ENCODE data around the gene LINGO1. TPM values are rescaled to one million over a fixed set of nuclear protein-coding genes. Genes with fewer than 3 reads are reported as not detected.
A peak's percentile ranks its signal among the peaks of the same experiment; 100 is the strongest.

The LINGO1 gene
- total RNA-seq, 2 experiments from 2014 or later: not detected

DNA sequence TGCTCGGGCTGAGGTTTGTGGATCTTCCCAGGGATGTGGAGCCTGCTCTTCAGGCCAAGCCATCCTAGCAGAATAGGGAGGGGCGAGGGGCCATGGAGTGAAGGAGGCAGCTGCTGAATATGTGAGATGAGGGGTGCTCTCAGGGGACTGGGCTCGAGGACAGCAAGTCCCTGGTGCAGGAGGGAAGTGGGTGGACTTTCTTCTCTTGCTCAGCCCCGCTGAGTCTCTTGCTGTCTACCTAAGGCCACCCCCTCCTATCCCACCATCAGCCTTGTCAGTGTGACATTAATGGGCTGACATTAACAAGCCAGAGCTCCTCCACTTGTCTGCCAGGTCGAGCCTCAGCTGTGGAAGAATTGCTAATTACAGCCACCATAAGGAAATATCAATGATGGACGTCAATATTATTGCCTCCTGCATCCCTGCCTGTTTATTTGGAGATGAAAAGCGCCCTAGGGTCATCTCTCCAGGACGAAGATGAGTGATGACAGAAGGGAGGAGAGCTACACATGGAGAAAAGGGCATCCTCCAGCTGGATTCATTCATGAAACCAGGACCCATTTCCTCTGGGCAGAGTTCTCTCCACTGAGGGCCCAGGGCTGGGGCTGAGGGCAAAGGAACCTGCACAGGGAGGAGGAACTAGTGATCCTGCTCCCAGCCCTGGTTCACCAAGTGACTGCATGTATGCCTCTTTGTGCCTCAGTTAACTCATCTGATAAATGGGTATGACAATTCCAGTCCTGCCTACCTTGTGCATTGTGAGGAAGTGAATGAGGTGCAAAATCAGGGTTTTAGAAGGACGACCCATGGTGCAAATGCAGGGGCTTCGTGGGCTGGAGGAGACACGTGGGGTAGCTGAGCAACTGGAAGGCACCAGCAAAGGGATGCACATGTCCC is 34.9 kb upstream of the LINGO1 start:
- intact Hi-C loops (cut with DNase I, micrococcal nuclease): no loop called here
- Mint-ChIP-seq H3K27ac (no peak overlapping the region), H3K9me3 (ENCODE audit: low read depth) (no peaks in the 10 kb centered on the region), H3K27me3 (peaks cover 4% of the 10 kb centered on the region), H3K4me1 (no peaks in the 10 kb centered on the region), H3K36me3 (ENCODE audit: low read depth) (no peaks in the 10 kb centered on the region), H3K4me3 (no peak overlapping the region)
- ChIA-PET POLR2A (interaction anchor here (0.5 kb wide), 1 partner anchor 59 kb away, joined by 4 read pairs; no protein-coding TSS in a partner anchor), CTCF (interaction anchor here (0.7 kb wide), 1 partner anchor 43 kb away, joined by 3 read pairs; no protein-coding TSS in a partner anchor)
- no peak for DNase-seq
- no peak for ATAC-seq

DNA sequence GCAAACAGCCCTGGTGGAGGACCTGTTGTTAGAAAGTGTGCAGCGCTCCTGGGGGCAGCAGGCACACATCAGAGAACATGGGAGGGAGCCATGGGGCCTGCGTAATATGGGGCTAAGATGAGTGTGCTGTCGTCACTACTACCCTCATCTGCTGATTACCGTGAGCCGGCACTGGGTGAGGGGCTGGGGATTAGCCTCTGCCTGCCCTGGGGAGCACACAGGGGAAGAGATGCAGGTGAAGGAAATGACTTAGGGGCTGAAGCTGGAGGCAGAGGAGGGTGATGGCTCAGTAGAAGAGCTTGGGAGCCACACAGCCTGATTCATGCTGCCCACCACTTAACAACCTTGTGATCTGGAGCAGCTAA is 33.6 kb upstream of the LINGO1 start:
- no peak for DNase-seq
- intact Hi-C loops (cut with DNase I, micrococcal nuclease): no loop called here
- Mint-ChIP-seq H3K36me3 (ENCODE audit: low read depth) (no peaks in the 10 kb centered on the region), H3K4me3 (no peak overlapping the region), H3K4me1 (no peaks in the 10 kb centered on the region), H3K9me3 (ENCODE audit: low read depth) (no peaks in the 10 kb centered on the region), H3K27me3 (peaks cover 4% of the 10 kb centered on the region), H3K27ac (no peak overlapping the region)
- ChIA-PET CTCF (no interaction called here), POLR2A (no interaction called here)
- no peak for ATAC-seq

DNA sequence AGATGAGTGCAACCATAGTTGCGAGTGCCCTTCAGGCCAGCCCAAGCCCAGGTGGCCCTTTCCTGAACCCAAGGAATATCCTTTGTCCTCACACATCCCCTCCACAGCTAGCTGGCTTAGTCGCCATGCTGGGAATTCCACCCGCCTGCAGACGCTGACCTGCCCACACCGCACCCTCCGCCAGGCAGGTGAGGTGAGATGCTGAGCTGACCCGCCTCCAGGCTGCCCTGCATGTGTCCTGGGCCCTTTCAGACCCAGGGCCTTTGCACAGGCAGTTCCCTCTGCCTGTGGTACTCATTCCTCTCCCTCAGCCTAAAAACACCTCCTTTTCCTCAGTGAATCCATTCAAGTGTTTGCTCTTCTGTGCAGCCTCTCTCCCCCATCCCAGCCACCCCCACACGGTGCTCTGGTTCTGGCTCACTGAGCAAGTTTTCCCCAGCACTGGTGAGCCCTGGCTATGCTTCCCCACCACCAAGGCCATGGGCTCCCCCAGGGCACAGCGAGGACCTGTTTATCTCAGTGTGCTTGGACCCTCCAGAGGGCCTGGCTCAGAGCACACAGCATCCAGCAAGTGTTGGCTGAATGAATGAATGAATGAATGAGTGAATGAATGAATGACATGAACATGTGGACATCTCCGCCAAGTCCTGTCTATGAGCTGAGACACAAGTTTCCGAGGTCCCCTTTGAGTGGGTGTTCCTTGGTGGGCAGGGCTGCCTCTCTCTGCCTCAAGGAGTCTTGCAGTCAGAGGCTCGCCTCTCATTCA is 33.0 kb upstream of the LINGO1 start:
- Mint-ChIP-seq H3K27me3 (peaks cover 4% of the 10 kb centered on the region), H3K9me3 (ENCODE audit: low read depth) (no peaks in the 10 kb centered on the region), H3K4me1 (no peaks in the 10 kb centered on the region), H3K36me3 (ENCODE audit: low read depth) (no peaks in the 10 kb centered on the region), H3K4me3 (no peak overlapping the region), H3K27ac (no peak overlapping the region)
- no peak for ATAC-seq
- ChIA-PET CTCF (interaction anchor here (0.7 kb wide), 2 partner anchors 29 to 1399 kb away, joined by 4 read pairs; no protein-coding TSS in a partner anchor), POLR2A (no interaction called here)
- no peak for DNase-seq
- intact Hi-C loops (cut with DNase I, micrococcal nuclease): no loop called here

DNA sequence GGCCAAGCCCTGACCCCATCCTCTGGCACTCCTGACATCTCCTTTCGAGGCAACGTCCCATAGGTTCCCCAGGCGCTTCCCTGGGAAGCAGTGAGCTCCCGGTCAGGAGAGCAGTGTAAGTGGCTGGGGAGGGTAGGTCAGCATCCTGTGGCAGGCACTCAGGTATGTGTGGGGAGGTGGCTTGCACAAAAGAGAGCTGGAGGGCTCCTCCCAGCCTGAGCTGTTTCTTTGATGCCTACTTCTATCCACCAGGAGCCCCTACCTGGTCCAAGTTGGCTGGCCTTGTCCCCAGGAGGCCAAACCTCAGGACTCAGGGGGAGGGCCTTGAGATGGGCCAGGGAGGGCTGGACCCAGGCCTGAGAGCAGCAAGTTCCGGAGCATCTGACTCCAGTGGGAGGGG is 31.7 kb upstream of the LINGO1 start:
- ATAC-seq: no peak
- no peaks in the 10 kb centered on the region for H3K4me1 Mint-ChIP-seq
- H3K9me3 Mint-ChIP-seq (ENCODE audit: low read depth): no peaks in the 10 kb centered on the region
- intact Hi-C loops (cut with DNase I, micrococcal nuclease): no loop called here
- ChIA-PET CTCF (interaction anchor here (0.5 kb wide), 1 partner anchor 447 kb away, joined by 3 read pairs; no protein-coding TSS in a partner anchor), POLR2A (no interaction called here)
- no peaks in the 10 kb centered on the region for H3K36me3 Mint-ChIP-seq (ENCODE audit: low read depth)
- H3K27me3 Mint-ChIP-seq: peaks cover 4% of the 10 kb centered on the region
- no peak for DNase-seq
- no peak overlapping the region for H3K4me3 Mint-ChIP-seq
- no peak overlapping the region for H3K27ac Mint-ChIP-seq

DNA sequence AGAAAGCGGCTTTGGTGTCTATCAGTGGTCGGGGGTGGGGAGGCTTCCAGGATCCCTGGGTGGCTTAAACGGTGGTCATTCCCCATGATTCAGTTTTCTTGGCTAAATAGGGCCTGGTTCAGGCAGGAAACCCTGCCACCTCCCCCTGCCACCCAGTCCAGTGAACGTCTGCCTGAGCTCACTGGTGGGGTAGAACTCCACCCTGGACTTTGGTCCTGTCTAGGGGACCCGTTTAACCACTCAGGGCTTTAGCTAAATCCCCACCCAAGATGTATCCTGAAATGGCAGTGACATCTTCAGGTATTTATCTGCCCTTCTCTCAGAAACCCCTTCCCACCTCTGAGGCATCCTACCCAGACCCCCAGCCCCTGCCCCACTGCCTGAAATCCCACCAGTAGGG is 30.5 kb upstream of the LINGO1 start:
- H3K4me1 Mint-ChIP-seq: no peaks in the 10 kb centered on the region
- DNase-seq (no peak), ATAC-seq (no peak)
- H3K36me3 Mint-ChIP-seq (ENCODE audit: low read depth): no peaks in the 10 kb centered on the region
- ChIA-PET POLR2A (no interaction called here), CTCF (no interaction called here)
- intact Hi-C loops (cut with DNase I, micrococcal nuclease): no loop called here
- no peaks in the 10 kb centered on the region for H3K9me3 Mint-ChIP-seq (ENCODE audit: low read depth)
- peaks cover 7% of the 10 kb centered on the region for H3K27me3 Mint-ChIP-seq
- no peak overlapping the region for H3K4me3 Mint-ChIP-seq
- no peak overlapping the region for H3K27ac Mint-ChIP-seq

DNA sequence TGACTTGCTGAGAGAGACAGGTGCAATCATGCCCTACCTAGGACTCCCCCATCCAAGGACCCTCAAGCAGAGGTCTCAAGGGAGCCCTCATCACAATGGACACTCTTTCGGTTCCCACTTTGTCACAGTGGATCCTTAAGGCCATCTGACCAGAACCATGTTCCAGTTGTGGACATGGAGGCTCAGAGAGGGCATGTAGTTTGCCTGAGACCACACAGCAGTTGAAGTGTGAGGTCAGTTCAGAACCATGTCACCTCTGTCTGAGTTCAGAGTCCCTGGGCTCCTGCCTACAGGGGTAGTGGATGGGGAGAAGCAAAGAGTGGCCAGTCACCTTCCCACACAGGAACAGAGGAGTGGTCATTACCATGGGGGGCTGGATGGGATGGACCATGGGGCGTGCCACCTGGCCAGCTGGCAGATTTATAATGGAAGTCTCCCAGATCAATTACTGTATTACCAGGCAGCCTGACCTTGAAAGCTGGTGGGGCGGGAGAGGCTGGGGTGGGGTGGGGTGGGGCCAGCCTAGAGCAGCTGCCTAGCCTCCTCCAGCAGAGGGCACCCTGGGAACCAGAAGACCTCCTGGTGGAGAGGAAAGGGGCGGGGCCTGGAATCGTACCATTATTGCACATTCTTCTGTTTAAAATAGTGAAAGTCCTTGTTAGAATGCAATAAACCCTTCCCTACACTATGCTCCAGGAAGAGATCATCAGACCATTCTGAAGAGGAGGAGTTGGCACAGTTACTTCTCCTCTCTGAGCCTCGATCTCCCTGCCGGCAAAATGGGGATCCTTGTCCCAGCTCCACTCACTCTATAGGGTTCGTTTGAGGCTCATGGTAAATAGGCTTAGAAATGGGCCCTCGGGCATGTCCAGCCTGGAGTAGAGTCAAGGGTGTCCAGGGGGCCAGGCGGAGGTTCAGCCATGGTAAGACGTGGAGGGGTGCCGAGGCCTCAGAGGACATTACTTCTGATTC is 26.9 kb upstream of the LINGO1 start:
- peak; percentile 80 for ATAC-seq
- intact Hi-C loops (cut with DNase I, micrococcal nuclease): loop anchor here in 1 of 2 experiments (2.0 kb wide), 1 partner anchor 161 kb away; no protein-coding TSS in a partner anchor
- CTCF ChIA-PET: interaction anchor here (0.9 kb wide), 1 partner anchor 162 kb away, joined by 3 read pairs; no protein-coding TSS in a partner anchor
- peak; percentile 72 for DNase-seq
- H3K27me3 Mint-ChIP-seq: peaks cover 10% of the 10 kb centered on the region
- H3K4me1 Mint-ChIP-seq: no peaks in the 10 kb centered on the region
- no peak overlapping the region for H3K27ac Mint-ChIP-seq
- no peaks in the 10 kb centered on the region for H3K36me3 Mint-ChIP-seq (ENCODE audit: low read depth)
- no peak overlapping the region for H3K4me3 Mint-ChIP-seq
- H3K9me3 Mint-ChIP-seq (ENCODE audit: low read depth): no peaks in the 10 kb centered on the region
- POLR2A ChIA-PET: no interaction called here

DNA sequence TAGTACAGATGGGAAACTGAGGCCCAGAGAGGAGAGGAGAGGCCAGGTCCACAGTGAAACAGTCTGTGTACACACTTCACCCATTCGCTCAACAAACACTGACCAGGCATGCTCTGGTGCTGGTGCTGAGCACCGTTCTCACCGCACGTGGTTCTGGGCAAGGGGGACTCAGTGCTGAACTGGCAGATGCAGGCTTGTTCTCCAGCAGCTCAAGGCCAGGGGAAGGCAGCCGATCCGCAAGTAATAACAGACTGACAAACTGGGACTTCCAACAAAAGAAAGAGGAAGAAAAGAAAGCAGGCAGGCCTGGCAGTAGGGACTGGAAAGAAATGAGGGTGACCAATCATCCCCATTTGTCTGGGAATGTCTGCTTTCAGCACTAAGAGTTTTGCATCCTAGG is 25.6 kb upstream of the LINGO1 start:
- intact Hi-C loops (cut with DNase I, micrococcal nuclease): loop anchor here in 1 of 2 experiments (2.0 kb wide), 1 partner anchor 162 kb away; no protein-coding TSS in a partner anchor
- peaks cover 10% of the 10 kb centered on the region for H3K27me3 Mint-ChIP-seq
- ATAC-seq (no peak), DNase-seq (no peak)
- peaks cover 2% of the 10 kb centered on the region for H3K9me3 Mint-ChIP-seq (ENCODE audit: low read depth)
- no peak overlapping the region for H3K4me3 Mint-ChIP-seq
- H3K27ac Mint-ChIP-seq: no peak overlapping the region
- H3K4me1 Mint-ChIP-seq: no peaks in the 10 kb centered on the region
- no peaks in the 10 kb centered on the region for H3K36me3 Mint-ChIP-seq (ENCODE audit: low read depth)
- ChIA-PET CTCF (no interaction called here), POLR2A (no interaction called here)

DNA sequence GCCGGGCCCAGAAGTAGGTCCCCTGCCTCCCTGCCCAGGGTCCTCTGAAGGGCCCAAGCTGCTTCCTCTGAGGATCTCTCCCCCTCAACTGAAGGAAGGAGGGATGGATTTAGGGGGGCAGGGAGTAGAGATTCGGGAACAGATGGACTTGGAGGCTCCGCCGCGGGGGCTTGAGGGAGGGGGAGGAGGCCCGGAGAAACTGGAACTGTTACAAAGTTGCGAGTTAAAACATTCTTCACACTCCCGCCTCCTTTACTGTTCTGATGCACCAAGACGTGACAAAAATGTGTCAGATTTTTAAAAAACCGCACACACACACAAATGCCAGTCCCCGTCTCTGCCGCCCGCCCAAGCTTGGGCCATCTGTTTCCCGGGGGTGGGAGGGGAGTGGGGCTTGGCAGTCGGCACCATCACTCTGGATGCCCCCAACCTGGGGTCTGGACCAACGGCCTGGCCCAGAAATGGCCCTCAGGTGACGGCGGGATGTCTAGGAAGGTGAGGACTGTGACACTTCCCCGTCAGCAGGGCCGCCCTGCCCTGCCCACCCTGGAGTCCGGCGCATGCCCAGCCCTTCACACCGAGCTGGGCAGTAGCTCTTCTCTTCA is 25.0 kb upstream of the LINGO1 start:
- Mint-ChIP-seq H3K4me1 (no peaks in the 10 kb centered on the region), H3K27ac (no peak overlapping the region), H3K9me3 (ENCODE audit: low read depth) (peaks cover 2% of the 10 kb centered on the region), H3K27me3 (peaks cover 10% of the 10 kb centered on the region), H3K36me3 (ENCODE audit: low read depth) (no peaks in the 10 kb centered on the region), H3K4me3 (no peak overlapping the region)
- intact Hi-C loops (cut with DNase I, micrococcal nuclease): loop anchor here in 1 of 2 experiments (2.0 kb wide), 1 partner anchor 163 kb away; no protein-coding TSS in a partner anchor
- DNase-seq (no peak), ATAC-seq (no peak)
- CTCF ChIA-PET: interaction anchor here (0.7 to 1.5 kb wide), 3 partner anchors 24 to 168 kb away, joined by 3 to 4 read pairs (median 3); no protein-coding TSS in a partner anchor
- POLR2A ChIA-PET: no interaction called here

DNA sequence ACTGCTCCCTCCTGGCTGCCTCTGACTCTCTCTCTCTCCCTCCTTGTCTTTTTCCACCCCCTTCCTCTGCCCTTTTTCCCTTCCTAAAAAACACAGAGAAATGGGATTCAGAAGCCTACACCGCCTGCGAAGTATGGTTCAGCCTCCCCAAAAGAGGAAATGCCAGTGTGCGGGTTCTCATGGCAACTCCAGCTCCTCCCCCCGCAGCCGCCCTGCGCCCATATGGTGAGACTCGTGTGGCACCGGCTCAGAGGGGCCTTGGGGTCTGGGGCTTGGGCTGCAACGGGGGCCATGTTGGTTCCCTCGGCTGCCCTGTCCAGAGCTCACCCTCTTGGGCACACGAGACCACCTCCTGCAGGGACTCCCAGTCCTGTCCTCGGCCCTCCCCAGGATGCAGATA is 23.6 kb upstream of the LINGO1 start:
- H3K9me3 Mint-ChIP-seq (ENCODE audit: low read depth): peaks cover 2% of the 10 kb centered on the region
- no peak for ATAC-seq
- CTCF ChIA-PET: interaction anchor here (1.5 kb wide), 1 partner anchor 165 kb away, joined by 4 read pairs; no protein-coding TSS in a partner anchor
- H3K27me3 Mint-ChIP-seq: peaks cover 12% of the 10 kb centered on the region
- H3K4me1 Mint-ChIP-seq: no peaks in the 10 kb centered on the region
- H3K36me3 Mint-ChIP-seq (ENCODE audit: low read depth): no peaks in the 10 kb centered on the region
- no peak overlapping the region for H3K27ac Mint-ChIP-seq
- POLR2A ChIA-PET: no interaction called here
- H3K4me3 Mint-ChIP-seq: no peak overlapping the region
- no peak for DNase-seq
- intact Hi-C loops (cut with DNase I, micrococcal nuclease): no loop called here

DNA sequence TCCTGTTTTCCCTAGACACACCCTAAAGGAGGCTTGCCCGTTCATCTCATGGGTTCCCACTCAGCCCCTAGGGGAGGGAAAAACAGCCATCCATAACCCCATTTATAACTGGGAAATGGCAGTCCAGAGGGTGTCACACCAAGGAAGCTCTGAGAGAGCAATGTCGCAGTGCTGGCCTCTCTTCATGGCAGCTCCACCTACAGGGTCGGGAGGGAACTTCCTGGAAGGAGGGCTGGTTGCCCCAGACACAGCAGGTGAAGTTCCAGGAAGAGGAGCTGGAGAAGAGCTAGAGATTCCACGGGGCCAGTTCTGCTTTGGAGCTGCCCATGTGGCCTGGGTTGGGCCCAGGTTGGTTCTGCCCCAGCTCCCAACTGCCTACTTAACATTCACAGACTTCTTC is 22.3 kb upstream of the LINGO1 start:
- DNase-seq: no peak
- no peaks in the 10 kb centered on the region for H3K4me1 Mint-ChIP-seq
- peaks cover 12% of the 10 kb centered on the region for H3K27me3 Mint-ChIP-seq
- intact Hi-C loops (cut with DNase I, micrococcal nuclease): loop anchor here in 1 of 2 experiments (5.0 kb wide), 1 partner anchor 167 kb away; no protein-coding TSS in a partner anchor
- ChIA-PET POLR2A (no interaction called here), CTCF (interaction anchor here (1.0 kb wide), 1 partner anchor 22 kb away, joined by 3 read pairs; no protein-coding TSS in a partner anchor)
- peaks cover 2% of the 10 kb centered on the region for H3K9me3 Mint-ChIP-seq (ENCODE audit: low read depth)
- no peak overlapping the region for H3K27ac Mint-ChIP-seq
- ATAC-seq: no peak
- no peak overlapping the region for H3K4me3 Mint-ChIP-seq
- H3K36me3 Mint-ChIP-seq (ENCODE audit: low read depth): no peaks in the 10 kb centered on the region

Data from activated CD4-positive, alpha-beta T cell treated with anti-CD3 and anti-CD28 coated beads for 36 hours (primary cell).